SK-N-SH (cell line): ENCODE data around the gene PIP5K1C. TPM values are rescaled to one million over a fixed set of nuclear protein-coding genes. Genes with fewer than 3 reads are reported as not detected.

Experiments
- CTCF ChIA-PET: fragments of 300-600, 350-600 bp; formaldehyde crosslinking; extraction: SDS; loops from one replicate; lab custom pipeline; 2021; lab: Yijun Ruan, JAX
- POLR2A ChIA-PET: fragments of 350-600 bp; sonication (Branson Sonifier 250); formaldehyde crosslinking; extraction: SDS; loops from one replicate; lab custom pipeline; 2020; ENCODE audit warnings: antibody characterized with exemption, inconsistent platforms; lab: Yijun Ruan, JAX
- DNase-seq: peaks from one replicate; pipeline ENCODE4 v3.0.0; 2012
- H2AFZ ChIP-seq: fragments of 200-600 bp; sonication (generic); 2 replicates; pipeline ENCODE4 v1.8.1; 2016; ENCODE audit warnings: antibody characterized with exemption, mild to moderate bottlenecking, low read depth
- H3F3A ChIP-seq: fragments of 200-600 bp; sonication (generic); replicated peaks from 2 replicates; pipeline ENCODE3; 2016; ENCODE audit warnings: antibody characterized with exemption, mild to moderate bottlenecking; ENCODE audit not compliant: insufficient read depth
- H3K27ac ChIP-seq, 2 experiments: fragments of 200-500 bp in 1 of 2; fragments of 200-600 bp in 1 of 2; sonication (Bioruptor generic) in 1 of 2; sonication (generic), shearing (Covaris generic) in 1 of 2; 2 replicates each; pipeline versions ENCODE4 v1.5.1 to v1.6.1; 2014 to 2016; ENCODE audit warnings: low read depth in 2 of 2, inconsistent platforms in 1 of 2, low read length in 1 of 2, mild to moderate bottlenecking in 1 of 2, mixed read lengths in 1 of 2
- H3K27me3 ChIP-seq: fragments of 200-600 bp; sonication (generic), shearing (Covaris generic); 2 replicates; pipeline ENCODE4 v1.6.1; 2016; ENCODE audit warnings: mixed run types; ENCODE audit not compliant: insufficient read depth
- H3K36me3 ChIP-seq, 2 experiments: fragments of 200-500 bp in 1 of 2; fragments of 200-600 bp in 1 of 2; sonication (Bioruptor generic) in 1 of 2; sonication (generic) in 1 of 2; replicated peaks in 1 of 2; 2 replicates each; pipeline versions ENCODE3 to v1.5.1; 2014 to 2016; ENCODE audit warnings: low read length in 1 of 2, mild to moderate bottlenecking in 1 of 2; ENCODE audit not compliant: insufficient read depth in 2 of 2, control insufficient read depth in 1 of 2
- H3K4me1 ChIP-seq, 2 experiments: fragments of 200-500 bp in 1 of 2; fragments of 200-600 bp in 1 of 2; sonication (Bioruptor generic) in 1 of 2; sonication (generic), shearing (Covaris generic) in 1 of 2; 2 replicates each; pipeline versions ENCODE4 v1.5.1 to v1.6.1; 2014 to 2016; ENCODE audit warnings: low read depth in 1 of 2, low read length in 1 of 2, mixed run types in 1 of 2; ENCODE audit not compliant: insufficient read depth in 2 of 2, control insufficient read depth in 1 of 2
- H3K4me2 ChIP-seq: fragments of 200-600 bp; sonication (generic), shearing (Covaris generic); 2 replicates; pipeline ENCODE4 v1.6.1; 2017; ENCODE audit warnings: mixed run types
- H3K4me3 ChIP-seq, 2 experiments: fragments of 200-500 bp in 1 of 2; fragments of 200-600 bp in 1 of 2; sonication (Bioruptor generic) in 1 of 2; sonication (generic), shearing (Covaris generic) in 1 of 2; 2 replicates each; pipeline versions ENCODE4 v1.5.1 to v1.8.1; 2014 to 2016; ENCODE audit warnings: low read depth in 2 of 2, inconsistent platforms in 1 of 2, low read length in 1 of 2, mild to moderate bottlenecking in 1 of 2, mixed read lengths in 1 of 2, moderate library complexity in 1 of 2
- H3K79me2 ChIP-seq: fragments of 200-600 bp; sonication (generic); 2 replicates; pipeline ENCODE4 v1.8.1; 2017; ENCODE audit warnings: mild to moderate bottlenecking; ENCODE audit not compliant: insufficient read depth
- H3K9ac ChIP-seq: fragments of 200-600 bp; sonication (generic); 2 replicates; pipeline ENCODE4 v1.6.1; 2017; ENCODE audit warnings: mixed run types
- H3K9me2 ChIP-seq: fragments of 200-600 bp; sonication (generic); 2 replicates; pipeline ENCODE4 v1.6.1; 2017; ENCODE audit warnings: mixed run types
- H3K9me3 ChIP-seq: fragments of 200-600 bp; sonication (generic); 2 replicates; pipeline ENCODE4 v1.6.1; 2017; ENCODE audit warnings: mixed run types, mild to moderate bottlenecking, moderate library complexity
- H4K20me1 ChIP-seq: fragments of 200-600 bp; sonication (generic); 2 replicates; pipeline ENCODE4 v1.6.1; 2017; ENCODE audit warnings: mild to moderate bottlenecking, mixed run types; ENCODE audit not compliant: insufficient read depth
- CTCF ChIP-seq: fragments of 200-600 bp; sonication (generic); IDR thresholded peaks from 2 replicates; pipeline ENCODE4 v1.6.1; 2017; ENCODE audit warnings: antibody characterized with exemption, mild to moderate bottlenecking, moderate library complexity
- FOSL2 ChIP-seq: IDR thresholded peaks from 2 replicates; pipeline ENCODE4 v1.4.0; 2012; ENCODE audit warnings: low read depth, mild to moderate bottlenecking, moderate library complexity, borderline replicate concordance
- FOXJ3 ChIP-seq: sonication (generic); formaldehyde crosslinking; IDR thresholded peaks from 2 replicates; pipeline ENCODE4 v1.5.1; 2020; ENCODE audit warnings: mild to moderate bottlenecking, missing genetic modification reagents
- MXI1 ChIP-seq: IDR thresholded peaks from 2 replicates; pipeline ENCODE4 v1.6.1; 2012; ENCODE audit warnings: mild to moderate bottlenecking, low read depth, low read length, improper control_type of control experiment
- USF2 ChIP-seq: fragments of 150-350 bp; IDR thresholded peaks from 2 replicates; pipeline ENCODE4 v1.6.1; 2017; ENCODE audit warnings: antibody characterized with exemption, low read length, low read depth, borderline replicate concordance
- ZBTB33 ChIP-seq: IDR thresholded peaks from 2 replicates; pipeline ENCODE4 v1.4.0; 2012; ENCODE audit warnings: low read depth, borderline replicate concordance
- WGBS: methylation state at CpG from one replicate; pipeline ENCODE4 v1.1.6; 2017; ENCODE audit warnings: low lambda C conversion rate; 5-methylcytosine and 5-hydroxymethylcytosine counted together
- polyA plus RNA-seq, 3 experiments: library from polyadenylated mRNA; depleted of rRNA; stranded (reverse); fragments of >200 nt; gene quantifications; 2 replicates each; pipeline ENCODE4 v1.2.3, GENCODE V29; 2012

The PIP5K1C gene
- polyA plus RNA-seq, 1 of the 3 experiments (the other 2 are of a cell fraction), result 12.3 TPM

- TF ChIP-seq CTCF, result no peak
- TF ChIP-seq ZBTB33, result no peak
- TF ChIP-seq FOXJ3, result no peak
- TF ChIP-seq FOSL2, result no peak
- TF ChIP-seq USF2, result no peak
Measured at GRCh38 chr19:3591876-3592613, 108.2 kb downstream of the PIP5K1C start (continued).

GRCh38 chr19:3590991-3591659, 109.1 kb downstream of the PIP5K1C start:
- no peaks in the 10 kb centered on the region for H3K9me2 ChIP-seq
- H3K9me3 ChIP-seq, result no peaks in the 10 kb centered on the region
- no peaks in the 10 kb centered on the region for H4K20me1 ChIP-seq
- WGBS, result 42% methylated on average over 5 of the region's 8 CpGs
- TF ChIP-seq MXI1, result no peak
- TF ChIP-seq USF2, result no peak
- ChIA-PET POLR2A (no interaction called here), CTCF (interaction anchor here (0.8 to 3.5 kb wide), 4 partner anchors 28 to 110 kb away, joined by 3 to 20 read pairs (median 6); no protein-coding TSS in a partner anchor)
- H3K27ac ChIP-seq, result no peak overlapping the region
- H3K4me3 ChIP-seq, result no peak overlapping the region
- peaks cover 0 to 3% of the 10 kb centered on the region in 2 experiments; a peak in 1 of 4 replicates for H3K4me1 ChIP-seq
- no peak overlapping the region for H3K4me2 ChIP-seq
- no peaks in the 10 kb centered on the region for H3K36me3 ChIP-seq
- H3K27me3 ChIP-seq, result no peaks in the 10 kb centered on the region
- H3K79me2 ChIP-seq, result no peaks in the 10 kb centered on the region
- no peak for DNase-seq
- peaks cover 13% of the 10 kb centered on the region for H3F3A ChIP-seq
- H2AFZ ChIP-seq, result no peak overlapping the region
- no peak overlapping the region for H3K9ac ChIP-seq
